Measurements from ENCODE around the gene RFX7. TPM values are rescaled to one million over a fixed set of nuclear protein-coding genes. Genes with fewer than 3 reads are reported as not detected.
"Not testable (repeated sequence)": the region's sequence is repeated elsewhere in the genome, so short reads cannot be mapped to it uniquely, and the experiment has no call there.

The RFX7 gene
- total and polyA plus RNA-seq, 2 donors (not counting 1 experiment from before 2014, with no cell fraction given): 5.4 to 6.9 TPM

DNA sequence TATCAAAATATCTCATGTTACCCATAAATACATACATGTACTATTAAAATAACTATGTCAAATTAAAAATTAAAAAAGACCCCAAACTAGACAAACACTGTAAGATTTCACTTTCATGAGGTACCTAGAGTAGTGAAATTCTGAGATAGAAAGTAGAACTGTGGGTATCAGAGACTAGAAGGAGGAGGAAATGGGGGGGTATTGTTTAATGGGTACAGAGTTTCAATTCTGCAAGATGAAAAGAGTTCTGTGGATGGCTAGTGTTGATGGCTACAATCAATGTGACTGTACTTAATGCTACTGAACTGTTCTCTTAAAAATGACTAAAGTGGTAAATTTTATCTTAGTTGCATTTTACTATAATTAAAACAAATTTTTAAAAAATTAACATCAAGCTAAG is 36.6 kb downstream of the RFX7 start:
- Histone ChIP-seq H3K27me3 (ENCODE audit: control insufficient read depth, insufficient read depth, low read length) (no peaks in the 10 kb centered on the region), H4K20me1 (ENCODE audit: control insufficient read depth, extremely low read depth, insufficient read depth, low read length) (no peaks in the 10 kb centered on the region), H3K9ac (ENCODE audit: insufficient read depth, low read length) (no peak overlapping the region), H3K4me3 (replicated peaks in 1 of 4; ENCODE audit: control extremely low read depth in 1 of 4, insufficient read depth in 1 of 4, low read depth in 3 of 4, low read length in 4 of 4) (no peak overlapping the region), H3K79me2 (ENCODE audit: control insufficient read depth, insufficient read depth, low read length) (peaks cover 59% of the 10 kb centered on the region), H3K9me3 (ENCODE audit: control insufficient read depth, insufficient read depth, low read depth, low read length) (no peaks in the 10 kb centered on the region), H3K36me3 (ENCODE audit: control insufficient read depth, insufficient read depth, low read length) (no peaks in the 10 kb centered on the region), H3K27ac (ENCODE audit: insufficient read depth, low read length) (no peak overlapping the region), H3K4me2 (ENCODE audit: extremely low read depth, insufficient read depth, low read length) (no peak overlapping the region), H3K4me1 (ENCODE audit: control insufficient read depth, extremely low read depth, insufficient read depth, low read length) (no peaks in the 10 kb centered on the region), H2AFZ (ENCODE audit: low read length) (no peak overlapping the region)
- DNase-seq (ENCODE audit: low read depth in 2 of 2): no peak
- TF ChIP-seq, protein P1, sequence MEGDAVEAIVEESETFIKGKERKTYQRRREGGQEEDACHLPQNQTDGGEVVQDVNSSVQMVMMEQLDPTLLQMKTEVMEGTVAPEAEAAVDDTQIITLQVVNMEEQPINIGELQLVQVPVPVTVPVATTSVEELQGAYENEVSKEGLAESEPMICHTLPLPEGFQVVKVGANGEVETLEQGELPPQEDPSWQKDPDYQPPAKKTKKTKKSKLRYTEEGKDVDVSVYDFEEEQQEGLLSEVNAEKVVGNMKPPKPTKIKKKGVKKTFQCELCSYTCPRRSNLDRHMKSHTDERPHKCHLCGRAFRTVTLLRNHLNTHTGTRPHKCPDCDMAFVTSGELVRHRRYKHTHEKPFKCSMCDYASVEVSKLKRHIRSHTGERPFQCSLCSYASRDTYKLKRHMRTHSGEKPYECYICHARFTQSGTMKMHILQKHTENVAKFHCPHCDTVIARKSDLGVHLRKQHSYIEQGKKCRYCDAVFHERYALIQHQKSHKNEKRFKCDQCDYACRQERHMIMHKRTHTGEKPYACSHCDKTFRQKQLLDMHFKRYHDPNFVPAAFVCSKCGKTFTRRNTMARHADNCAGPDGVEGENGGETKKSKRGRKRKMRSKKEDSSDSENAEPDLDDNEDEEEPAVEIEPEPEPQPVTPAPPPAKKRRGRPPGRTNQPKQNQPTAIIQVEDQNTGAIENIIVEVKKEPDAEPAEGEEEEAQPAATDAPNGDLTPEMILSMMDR (conservative IDR thresholded peaks at IDR 0.05 in 1 of 2, IDR thresholded peaks at IDR 0.05 in 1 of 2; ENCODE audit: low read depth in 1 of 2, low read length in 2 of 2): no peak

DNA sequence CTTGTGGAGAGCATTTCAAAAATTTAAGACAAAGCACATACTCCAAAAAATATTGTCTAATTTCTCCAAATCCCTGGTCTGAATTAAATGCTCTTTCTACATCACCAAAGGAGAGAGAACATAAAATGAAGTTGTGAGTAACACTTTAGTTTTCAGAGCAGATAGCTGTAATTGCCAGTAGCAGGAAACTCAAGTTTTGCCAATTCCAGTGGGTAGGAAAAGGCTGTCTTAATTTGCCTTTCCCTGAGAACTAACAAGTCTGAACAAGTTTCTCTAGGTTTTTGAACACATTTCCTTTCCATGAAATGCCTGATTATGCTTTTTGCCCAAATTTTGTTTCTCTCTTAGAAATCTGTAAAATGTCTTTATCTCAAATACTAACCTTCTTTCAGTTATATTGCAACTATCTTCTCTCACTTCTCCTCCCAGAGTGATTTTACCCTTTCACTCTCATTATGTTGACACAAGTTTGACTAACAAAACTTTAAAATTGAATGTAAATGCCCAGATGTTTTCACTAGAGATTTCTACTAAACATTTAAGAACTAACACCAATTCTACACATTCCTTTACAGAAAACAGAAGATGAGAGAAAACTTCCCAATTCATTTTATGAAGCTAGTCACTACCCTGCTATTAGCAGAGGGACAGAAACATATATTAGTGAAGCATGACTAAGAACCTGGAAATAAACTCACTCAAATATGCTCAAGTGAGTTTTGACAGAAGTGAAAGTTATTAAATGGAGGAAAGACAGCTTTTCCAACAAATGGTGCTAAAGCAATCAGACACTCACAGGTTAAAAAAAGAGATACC is 38.4 kb downstream of the RFX7 start:
- peaks cover 49% of the 10 kb centered on the region for H3K79me2 ChIP-seq (ENCODE audit: control insufficient read depth, insufficient read depth, low read length)
- H3K4me2 ChIP-seq (ENCODE audit: extremely low read depth, insufficient read depth, low read length): peak overlapping the region; percentile 29

DNA sequence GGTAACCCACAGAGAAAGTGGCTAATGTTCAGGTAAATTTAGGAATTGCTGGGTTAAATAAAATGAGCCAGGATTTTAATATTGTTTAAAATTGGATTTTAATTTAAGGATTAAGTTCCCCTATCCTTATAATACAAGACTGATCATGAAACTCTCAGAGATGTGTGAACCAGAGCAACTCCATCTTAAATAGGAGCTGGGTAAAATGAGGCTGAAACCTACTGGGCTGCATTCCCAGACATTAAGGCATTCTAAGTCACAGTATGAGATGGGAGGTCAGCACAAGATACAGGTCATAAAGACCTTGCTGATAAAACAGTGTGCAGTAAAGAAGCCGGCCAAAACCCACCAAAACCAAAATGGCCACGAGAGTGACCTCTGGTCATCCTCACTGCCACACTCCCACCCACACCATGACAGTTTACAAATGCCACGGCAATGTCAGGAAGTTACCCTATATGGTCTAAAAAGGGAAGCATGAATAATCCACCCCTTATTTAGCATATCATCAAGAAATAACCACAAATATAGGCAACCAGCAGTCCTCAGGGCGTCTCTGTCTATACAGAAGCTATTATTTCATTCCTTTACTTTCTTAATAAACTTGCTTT is 40.3 kb downstream of the RFX7 start:
- not testable (repeated sequence) for H3K36me3 ChIP-seq (ENCODE audit: control insufficient read depth, insufficient read depth, low read length); H3K4me1 ChIP-seq (ENCODE audit: control insufficient read depth, extremely low read depth, insufficient read depth, low read length); H3K9me3 ChIP-seq (ENCODE audit: control insufficient read depth, insufficient read depth, low read depth, low read length); H2AFZ ChIP-seq (ENCODE audit: low read length); H4K20me1 ChIP-seq (ENCODE audit: control insufficient read depth, extremely low read depth, insufficient read depth, low read length); H3K4me3 ChIP-seq (replicated peaks in 1 of 4; ENCODE audit: control extremely low read depth in 1 of 4, insufficient read depth in 1 of 4, low read depth in 3 of 4, low read length in 4 of 4); H3K9ac ChIP-seq (ENCODE audit: insufficient read depth, low read length); H3K27me3 ChIP-seq (ENCODE audit: control insufficient read depth, insufficient read depth, low read length); H3K4me2 ChIP-seq (ENCODE audit: extremely low read depth, insufficient read depth, low read length); H3K27ac ChIP-seq (ENCODE audit: insufficient read depth, low read length)
- H3K79me2 ChIP-seq (ENCODE audit: control insufficient read depth, insufficient read depth, low read length): peaks cover 40% of the 10 kb centered on the region
- DNase-seq (ENCODE audit: low read depth in 2 of 2): peak in 1 of 2 donors; percentile 62

More for the DNA sequence above, 38.4 kb downstream of the RFX7 start:
- Histone ChIP-seq H3K36me3 (ENCODE audit: control insufficient read depth, insufficient read depth, low read length) (no peaks in the 10 kb centered on the region), H3K4me3 (replicated peaks in 1 of 4; ENCODE audit: control extremely low read depth in 1 of 4, insufficient read depth in 1 of 4, low read depth in 3 of 4, low read length in 4 of 4) (no peak overlapping the region), H3K9me3 (ENCODE audit: control insufficient read depth, insufficient read depth, low read depth, low read length) (no peaks in the 10 kb centered on the region), H3K27me3 (ENCODE audit: control insufficient read depth, insufficient read depth, low read length) (no peaks in the 10 kb centered on the region), H3K27ac (ENCODE audit: insufficient read depth, low read length) (no peak overlapping the region), H3K4me1 (ENCODE audit: control insufficient read depth, extremely low read depth, insufficient read depth, low read length) (no peaks in the 10 kb centered on the region), H2AFZ (ENCODE audit: low read length) (no peak overlapping the region), H4K20me1 (ENCODE audit: control insufficient read depth, extremely low read depth, insufficient read depth, low read length) (no peaks in the 10 kb centered on the region), H3K9ac (ENCODE audit: insufficient read depth, low read length) (no peak overlapping the region)
- TF ChIP-seq, protein P1 (conservative IDR thresholded peaks at IDR 0.05 in 1 of 2, IDR thresholded peaks at IDR 0.05 in 1 of 2; ENCODE audit: low read depth in 1 of 2, low read length in 2 of 2): no peak
- TF ChIP-seq EZH2 (IDR thresholded peaks at IDR 0.05; ENCODE audit: low read length, missing control alignments): no peak
- peak; percentile 36 to 49 for DNase-seq (ENCODE audit: low read depth in 2 of 2)

Data from fibroblast of lung (primary cell).